Stimulated activated CD4-positive, alpha-beta T cell treated with anti-CD3 and anti-CD28 coated beads, Interleukin-2, amount 100 ng/mL, for 4 hours (primary cell): ENCODE data around the gene SNX32.

ENCODE experiments used
- DNase-seq: peaks from one replicate; pipeline ENCODE4 v3.0.0-alpha.2; 2020; ENCODE audit warnings: low read depth

SNX32 gene

GRCh38 chr11:65833297-65834030 lies at the start of gene SNX32:
TSS of gene SNX32 (plus strand) at chr11:65833963. CDS start at chr11:65834066, 103 bp downstream.
- DNase-seq: peak; percentile 94

DNA sequence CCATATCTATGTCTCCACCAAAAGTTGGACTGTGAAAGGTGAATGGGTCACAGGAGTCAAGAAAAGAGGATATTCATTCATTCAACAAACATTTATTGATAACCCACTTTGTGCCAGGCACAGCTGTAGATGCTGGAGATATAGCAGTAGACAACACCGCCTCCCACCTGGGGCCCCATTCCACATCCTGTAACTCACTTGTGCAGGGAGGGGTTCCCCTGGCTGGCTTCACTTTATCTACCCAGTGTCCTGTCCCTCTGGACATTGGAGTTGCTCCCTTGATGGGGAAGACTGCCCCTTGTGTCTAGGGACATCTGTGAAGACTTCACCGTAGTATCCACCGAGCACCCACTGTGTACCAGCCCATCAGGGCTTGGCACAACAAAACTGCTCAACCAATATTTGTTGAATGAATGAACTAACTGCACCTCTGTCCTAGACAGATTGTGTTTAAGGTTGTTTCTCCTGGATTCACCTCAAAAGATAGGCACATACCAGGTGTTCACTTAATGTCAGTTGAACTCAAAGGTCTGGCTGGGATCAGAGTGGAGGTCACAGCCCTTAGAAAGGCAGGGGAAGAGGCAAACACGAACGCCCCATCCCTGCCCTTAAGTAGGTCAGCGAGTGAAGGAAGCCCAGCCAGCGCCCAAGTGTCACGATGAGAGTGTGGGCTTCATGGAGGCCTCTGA lies 48.3 kb upstream of the SNX32 start:
- DNase-seq: no peak

DNA sequence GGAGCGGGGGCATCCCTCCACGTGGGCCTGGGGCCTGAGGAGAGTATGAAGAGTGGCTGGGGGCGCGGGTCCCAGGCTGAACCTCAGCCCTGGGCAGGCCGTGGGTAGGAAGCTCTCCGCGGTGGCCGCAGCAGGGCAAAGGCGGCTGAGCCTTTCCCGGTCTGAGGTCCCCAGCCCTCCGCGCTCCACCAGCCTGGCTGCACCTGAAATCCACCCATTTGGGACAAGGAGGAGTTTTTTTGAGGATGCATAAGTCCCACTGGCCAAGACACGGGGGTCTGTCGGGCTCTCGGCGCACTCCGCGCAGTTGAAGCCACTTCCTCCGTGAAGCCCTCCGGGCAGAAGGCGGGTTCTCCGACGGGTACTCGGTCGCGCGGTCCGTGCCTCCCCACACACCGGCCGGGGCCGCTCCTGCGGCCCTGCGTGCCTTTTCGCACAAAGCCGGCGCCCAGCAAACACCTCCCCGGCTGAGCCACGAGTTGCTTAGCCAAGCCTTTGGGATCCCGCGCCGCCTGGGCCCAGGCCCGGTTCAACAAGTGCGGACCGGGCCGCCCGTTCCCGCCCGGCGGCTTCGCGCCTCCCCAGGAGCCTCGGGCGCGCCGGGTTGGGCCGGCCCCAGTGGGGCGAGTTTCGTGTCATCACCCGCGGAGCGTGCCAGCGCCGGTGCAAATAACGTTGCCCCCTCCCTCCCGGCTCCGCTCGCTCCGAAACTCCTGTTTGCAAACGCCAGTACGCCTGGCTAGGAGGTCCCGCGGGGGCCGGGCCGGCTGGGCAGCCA lies 47.6 kb upstream of the SNX32 start:
- no peak for DNase-seq

- DNase-seq: peak; percentile 27
Observed at GRCh38 chr11:65786786-65787636, 46.8 kb upstream of the SNX32 start, which contains the start of gene OVOL1. TSS of gene OVOL1 (plus strand) at chr11:65787063. CDS start at chr11:65787374, 311 bp downstream.

DNA sequence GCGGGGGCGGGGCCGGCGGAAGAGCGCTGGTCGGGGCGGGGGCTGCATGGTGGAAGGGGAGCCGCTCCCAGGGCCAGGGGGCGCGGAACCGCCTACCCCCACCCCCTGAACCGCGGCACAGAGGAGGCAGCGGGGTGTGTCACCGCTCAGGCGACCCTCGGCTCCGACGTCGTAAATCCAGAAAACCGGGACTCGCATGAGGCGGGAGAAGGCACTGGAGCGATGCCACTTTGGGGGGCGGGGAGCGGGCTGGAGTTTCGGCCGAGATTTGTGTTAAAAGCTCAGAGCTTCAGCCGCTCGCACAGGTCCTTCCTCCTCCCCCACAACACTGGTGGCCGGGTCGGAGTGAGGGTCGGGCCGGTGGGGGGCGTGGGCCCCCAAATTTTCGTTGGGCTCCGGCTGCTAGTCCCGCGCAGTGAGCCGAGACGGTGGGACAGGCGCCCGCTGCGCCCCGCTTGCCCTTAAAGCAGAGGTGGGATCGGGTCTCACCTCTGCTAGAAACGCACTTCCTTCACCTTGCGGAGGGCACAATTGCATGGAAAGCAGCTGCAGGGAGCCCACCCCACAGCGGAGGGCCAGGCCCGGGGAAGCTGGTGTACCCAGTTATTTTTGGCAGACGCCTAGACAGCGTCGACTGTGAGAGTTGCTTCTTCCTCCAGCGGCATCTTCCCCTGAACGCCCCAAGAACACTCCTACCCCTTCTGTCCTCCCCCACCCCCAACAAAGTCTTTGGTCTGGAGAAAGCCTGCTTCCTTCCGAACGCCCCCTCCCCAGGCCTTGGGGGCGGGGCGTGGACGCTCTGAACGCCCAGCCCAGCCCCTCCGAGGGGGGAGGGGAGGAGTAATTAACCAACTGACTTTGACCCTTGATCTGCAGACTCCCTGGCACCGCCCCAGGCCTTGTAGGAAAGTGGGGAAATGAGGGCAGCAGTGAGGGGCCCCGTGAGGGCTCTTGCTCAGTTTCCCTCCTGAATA lies 45.8 kb upstream of the SNX32 start:
- DNase-seq: no peak

DNA sequence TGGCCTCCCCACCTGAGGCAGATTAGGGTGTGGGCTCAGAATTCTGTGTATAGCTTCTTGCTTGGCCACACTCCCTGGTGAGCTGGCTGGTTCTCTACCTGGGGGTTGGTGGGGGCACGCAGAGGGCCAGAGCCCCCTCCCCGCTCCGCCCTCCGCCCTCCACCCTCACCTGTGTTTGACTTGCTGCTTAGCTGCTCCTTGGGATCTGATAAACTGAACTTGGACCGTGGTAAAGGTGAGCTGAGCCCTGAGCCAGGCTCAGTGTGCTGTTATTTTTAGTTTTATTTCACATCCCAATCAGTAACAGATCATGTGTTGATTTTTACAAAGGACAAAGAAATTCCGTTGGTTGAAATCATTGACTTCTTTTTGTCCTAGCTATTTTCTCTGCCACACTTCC lies 44.9 kb upstream of the SNX32 start:
- no peak for DNase-seq

DNA sequence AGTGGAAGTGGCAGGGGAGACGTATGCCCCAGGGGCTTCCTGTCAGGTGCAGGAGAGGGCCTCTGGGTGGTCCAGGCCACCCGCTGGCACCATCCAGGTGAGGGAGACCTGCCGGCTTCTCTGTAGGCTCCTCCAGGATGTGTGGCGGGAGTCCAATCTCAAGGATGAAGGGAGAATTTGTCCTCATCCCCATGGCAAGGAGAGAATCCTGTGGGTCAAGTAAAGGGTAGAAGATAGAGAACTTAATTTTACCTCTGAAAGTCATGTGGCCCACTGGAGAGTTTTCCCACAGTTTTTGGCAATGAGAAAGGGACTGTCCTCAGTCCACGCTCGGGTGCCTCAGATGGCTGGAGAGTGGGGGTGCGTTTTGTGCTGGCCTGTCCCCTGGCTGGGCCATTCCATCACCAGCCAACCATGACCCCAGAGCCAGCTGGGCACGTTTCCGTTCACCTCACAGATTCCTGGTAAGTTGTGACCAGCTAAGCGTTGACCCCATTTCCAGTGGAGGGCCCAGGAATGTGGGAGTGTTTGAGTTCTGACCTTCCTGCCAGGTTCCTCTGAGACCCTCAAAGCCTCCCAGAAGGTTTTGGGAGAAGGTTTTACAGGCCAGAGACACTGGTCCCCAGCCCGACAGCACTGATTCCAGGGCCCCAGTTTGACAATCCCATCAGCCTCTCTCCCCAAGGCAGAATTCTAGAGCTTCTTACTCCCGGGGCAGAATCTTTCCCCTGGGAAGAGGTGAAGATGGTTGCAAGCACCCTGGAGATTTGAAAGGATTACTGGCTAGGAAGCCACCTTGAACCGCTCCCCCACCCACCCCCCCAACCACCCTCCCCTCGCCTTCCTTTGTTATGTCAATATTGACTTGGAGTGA lies 44.3 kb upstream of the SNX32 start:
- no peak for DNase-seq

DNA sequence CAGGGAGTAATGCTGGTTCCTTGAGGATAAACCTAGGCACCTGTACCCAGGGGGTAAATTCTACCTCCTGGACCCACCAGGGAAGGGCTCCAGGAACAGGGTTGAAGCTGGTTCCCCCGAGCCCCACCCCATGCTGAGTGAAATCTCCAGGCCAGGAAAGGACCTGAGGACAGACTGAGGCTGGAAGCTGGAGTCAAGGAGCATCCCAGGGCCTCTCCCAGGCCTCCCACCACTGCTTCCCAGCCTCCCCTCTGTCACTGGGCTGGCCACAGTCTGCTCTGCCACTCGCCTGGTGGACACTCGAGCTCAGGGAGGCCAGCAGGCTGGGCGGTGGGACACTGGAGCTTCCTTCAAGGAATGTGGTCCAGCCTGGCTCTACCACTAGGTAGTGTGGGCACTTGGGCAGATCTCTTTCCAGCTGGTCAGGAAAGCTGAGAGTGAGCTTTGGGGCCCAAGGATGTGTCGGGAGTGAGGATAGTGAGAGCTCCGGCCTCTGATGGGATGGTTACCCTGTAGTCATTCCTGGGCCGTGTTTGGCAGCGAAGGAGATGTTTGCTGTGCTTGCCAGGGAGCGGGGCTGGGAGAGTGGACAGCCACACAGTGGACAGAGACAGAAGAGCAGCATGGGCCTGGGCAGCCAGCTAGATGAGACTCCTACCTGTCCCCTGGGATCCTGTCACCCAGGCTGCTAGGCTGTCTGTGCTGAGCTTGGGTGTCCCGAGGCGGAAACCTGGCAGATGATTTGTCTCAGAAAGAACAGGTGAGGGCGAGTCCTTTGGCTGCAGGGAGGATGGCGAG lies 43.5 kb upstream of the SNX32 start:
- no peak for DNase-seq

DNA sequence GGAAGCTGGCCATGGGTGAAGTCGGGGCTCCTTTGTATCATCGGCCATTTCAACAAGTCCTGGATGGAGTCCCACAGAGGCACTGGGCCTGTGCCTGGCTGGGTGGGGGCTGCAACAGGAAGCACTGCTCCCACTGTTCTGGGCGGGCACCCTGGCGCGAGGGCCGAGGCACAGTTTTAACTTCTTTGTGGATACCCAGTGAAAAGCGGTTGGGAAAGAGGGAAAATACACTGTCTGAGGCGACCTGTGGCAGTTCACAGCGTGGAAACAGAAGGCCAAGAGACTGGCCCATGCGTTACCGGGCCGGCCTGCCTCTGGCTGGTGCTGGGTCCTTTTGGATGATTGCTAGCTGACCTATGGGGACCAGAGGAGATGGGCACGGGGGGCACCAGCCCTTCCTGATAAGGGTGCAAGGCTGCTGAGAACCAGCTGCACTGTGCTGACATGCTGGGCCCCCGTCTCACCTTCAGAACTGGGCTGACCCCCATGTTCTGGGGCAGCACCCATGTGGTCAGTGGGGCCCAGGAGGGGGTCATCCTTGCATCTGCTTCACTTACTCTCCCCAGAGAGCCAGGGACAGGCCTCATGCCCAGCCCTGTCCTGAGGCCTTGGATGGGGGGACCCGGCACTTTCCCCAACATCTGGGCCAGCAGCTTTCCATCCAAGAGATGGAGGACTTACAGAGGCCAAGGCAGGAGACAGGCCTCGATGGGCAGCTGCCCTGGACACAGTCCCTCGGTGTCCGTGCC lies 42.7 kb upstream of the SNX32 start:
- DNase-seq: no peak

- DNase-seq: peak; percentile 11
Observed at GRCh38 chr11:65791719-65792213, 42.0 kb upstream of the SNX32 start.

GRCh38 chr11:65792456-65792855 lies 41.3 kb upstream of the SNX32 start:
- no peak for DNase-seq

GRCh38 chr11:65793144-65793581 lies 40.6 kb upstream of the SNX32 start:
- DNase-seq: no peak

- DNase-seq: no peak
Observed at GRCh38 chr11:65793625-65794400, 40.0 kb upstream of the SNX32 start.

DNA sequence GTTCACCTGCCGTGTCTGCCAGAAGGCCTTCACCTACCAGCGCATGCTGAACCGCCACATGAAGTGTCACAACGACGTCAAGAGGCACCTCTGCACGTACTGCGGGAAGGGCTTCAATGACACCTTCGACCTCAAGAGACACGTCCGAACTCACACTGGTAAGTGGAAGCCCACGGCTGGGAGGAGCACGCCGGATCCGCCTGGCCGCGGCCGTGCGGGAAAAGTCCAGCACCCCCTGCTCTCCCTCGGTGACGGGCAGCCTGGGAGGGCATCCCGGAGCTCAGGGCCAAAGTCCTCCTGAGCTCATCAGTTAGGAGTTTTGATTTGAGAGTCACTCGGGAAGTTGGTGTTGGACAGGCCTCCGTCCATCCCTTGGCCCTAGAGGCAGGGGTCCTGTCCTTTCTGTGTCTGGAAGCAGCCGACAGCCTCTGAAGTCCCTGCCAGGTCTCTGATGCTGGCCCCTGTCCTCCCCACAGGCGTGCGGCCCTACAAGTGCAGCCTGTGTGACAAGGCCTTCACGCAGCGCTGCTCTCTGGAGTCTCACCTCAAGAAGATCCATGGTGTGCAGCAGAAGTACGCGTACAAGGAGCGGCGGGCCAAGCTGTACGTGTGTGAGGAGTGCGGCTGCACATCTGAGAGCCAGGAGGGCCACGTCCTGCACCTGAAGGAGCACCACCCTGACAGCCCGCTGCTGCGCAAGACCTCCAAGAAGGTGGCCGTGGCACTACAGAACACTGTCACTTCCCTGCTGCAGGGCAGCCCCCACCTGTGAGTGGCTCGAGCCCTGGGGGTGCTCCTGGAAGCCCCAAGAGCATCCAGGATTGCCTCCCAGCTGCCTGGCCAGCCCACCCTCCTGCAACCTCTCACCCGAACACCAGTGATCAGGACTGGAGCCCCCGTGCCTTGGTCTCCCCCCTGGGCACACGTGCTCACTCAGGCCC lies 38.9 kb upstream of the SNX32 start:
- DNase-seq: no peak

GRCh38 chr11:65796726-65797601 lies 36.8 kb upstream of the SNX32 start:
- DNase-seq: no peak
